IPS-18c (cell line): Measurements from ENCODE around the gene UBASH3B.

ENCODE experiments used
- H3K4me3 ChIP-seq: 2 replicates; pipeline ENCODE4 v1.7.0; 2013; ENCODE audit warnings: low read depth, mild to moderate bottlenecking, low read length, moderate library complexity; ENCODE audit not compliant: insufficient read depth
- H3K9me3 ChIP-seq: one replicate; pipeline ENCODE4 v1.6.1; 2013; ENCODE audit warnings: mild to moderate bottlenecking, low read length, moderate library complexity; ENCODE audit not compliant: control insufficient read depth, insufficient read depth

UBASH3B gene

GRCh38 chr11:122802876-122803275 is 147.4 kb downstream of the UBASH3B start:
- H3K9me3 ChIP-seq = no peaks in the 10 kb centered on the region
- no peak overlapping the region for H3K4me3 ChIP-seq

- H3K4me3 ChIP-seq = no peak overlapping the region
- no peaks in the 10 kb centered on the region for H3K9me3 ChIP-seq
Measured at GRCh38 chr11:122803306-122803705, 147.8 kb downstream of the UBASH3B start.

GRCh38 chr11:122803716-122804115 is 148.2 kb downstream of the UBASH3B start:
- no peak overlapping the region for H3K4me3 ChIP-seq

GRCh38 chr11:122804161-122804560 is 148.6 kb downstream of the UBASH3B start:
- Histone ChIP-seq H3K9me3 (no peaks in the 10 kb centered on the region), H3K4me3 (no peak overlapping the region)

More at GRCh38 chr11:122803716-122804115, 148.2 kb downstream of the UBASH3B start:
- no peaks in the 10 kb centered on the region for H3K9me3 ChIP-seq

- H3K9me3 ChIP-seq = no peaks in the 10 kb centered on the region
- H3K4me3 ChIP-seq = no peak overlapping the region
Measured at GRCh38 chr11:122804796-122805195, 149.3 kb downstream of the UBASH3B start.

- H3K4me3 ChIP-seq = no peak overlapping the region
Measured at GRCh38 chr11:122807731-122808477, 152.4 kb downstream of the UBASH3B start.

GRCh38 chr11:122808478-122808869 is 153.0 kb downstream of the UBASH3B start:
- H3K9me3 ChIP-seq = no peaks in the 10 kb centered on the region
- H3K4me3 ChIP-seq = no peak overlapping the region

More at GRCh38 chr11:122807731-122808477, 152.4 kb downstream of the UBASH3B start:
- no peaks in the 10 kb centered on the region for H3K9me3 ChIP-seq

- H3K9me3 ChIP-seq = no peaks in the 10 kb centered on the region
- no peak overlapping the region for H3K4me3 ChIP-seq
Measured at GRCh38 chr11:122809866-122810265, 154.3 kb downstream of the UBASH3B start.

GRCh38 chr11:122811721-122812120 is 156.2 kb downstream of the UBASH3B start:
- H3K4me3 ChIP-seq = no peak overlapping the region
- no peaks in the 10 kb centered on the region for H3K9me3 ChIP-seq

GRCh38 chr11:122812638-122813037 is 157.1 kb downstream of the UBASH3B start:
- H3K4me3 ChIP-seq = no peak overlapping the region

GRCh38 chr11:122813176-122813893 is 157.8 kb downstream of the UBASH3B start:
- no peak overlapping the region for H3K4me3 ChIP-seq
- no peaks in the 10 kb centered on the region for H3K9me3 ChIP-seq

More at GRCh38 chr11:122812638-122813037, 157.1 kb downstream of the UBASH3B start:
- no peaks in the 10 kb centered on the region for H3K9me3 ChIP-seq

- H3K9me3 ChIP-seq = no peaks in the 10 kb centered on the region
Measured at GRCh38 chr11:122813894-122814270, 158.4 kb downstream of the UBASH3B start.

GRCh38 chr11:122814401-122814800 is 158.9 kb downstream of the UBASH3B start:
- no peak overlapping the region for H3K4me3 ChIP-seq
- peaks cover 2% of the 10 kb centered on the region for H3K9me3 ChIP-seq

More at GRCh38 chr11:122813894-122814270, 158.4 kb downstream of the UBASH3B start:
- no peak overlapping the region for H3K4me3 ChIP-seq

GRCh38 chr11:122815900-122816299 is 160.4 kb downstream of the UBASH3B start:
- Histone ChIP-seq H3K9me3 (peaks cover 6% of the 10 kb centered on the region), H3K4me3 (no peak overlapping the region)

- no peak overlapping the region for H3K4me3 ChIP-seq
- peaks cover 6% of the 10 kb centered on the region for H3K9me3 ChIP-seq
Measured at GRCh38 chr11:122816761-122817520, 161.4 kb downstream of the UBASH3B start.

- peaks cover 11% of the 10 kb centered on the region for H3K9me3 ChIP-seq
- H3K4me3 ChIP-seq = no peak overlapping the region
Measured at GRCh38 chr11:122820158-122820557, 164.6 kb downstream of the UBASH3B start.

GRCh38 chr11:122821169-122821568 is 165.6 kb downstream of the UBASH3B start:
- H3K4me3 ChIP-seq = no peak overlapping the region

More at GRCh38 chr11:122821169-122821568, 165.6 kb downstream of the UBASH3B start:
- H3K9me3 ChIP-seq = peaks cover 13% of the 10 kb centered on the region
